Ishikawa (cell line): ENCODE results near the gene KRTCAP2.

Source experiments
- CEBPB ChIP-seq: IDR thresholded peaks from 2 replicates; pipeline ENCODE4 v1.6.1; 2012
- CREB1 ChIP-seq: IDR thresholded peaks from 2 replicates; pipeline ENCODE4 v1.6.1; 2012; ENCODE audit warnings: low read depth
- EGR1 ChIP-seq: IDR thresholded peaks from 2 replicates; pipeline ENCODE4 v1.6.1; 2012
- EP300 ChIP-seq: IDR thresholded peaks from 2 replicates; pipeline ENCODE4 v1.6.1; 2012; ENCODE audit warnings: borderline replicate concordance
- FOXM1 ChIP-seq: IDR thresholded peaks from 2 replicates; pipeline ENCODE4 v1.6.1; 2012; ENCODE audit warnings: low read depth, borderline replicate concordance
- NFIC ChIP-seq: IDR thresholded peaks from 2 replicates; pipeline ENCODE4 v1.6.1; 2012
- RAD21 ChIP-seq: IDR thresholded peaks from 2 replicates; pipeline ENCODE4 v1.6.1; 2012; ENCODE audit warnings: low read depth
- TAF1 ChIP-seq: IDR thresholded peaks from 2 replicates; pipeline ENCODE4 v1.6.1; 2012; ENCODE audit warnings: low read depth, mild to moderate bottlenecking
- TCF12 ChIP-seq: IDR thresholded peaks from 2 replicates; pipeline ENCODE4 v1.6.1; 2012; ENCODE audit warnings: low read depth
- TEAD4 ChIP-seq: IDR thresholded peaks from 2 replicates; pipeline ENCODE4 v1.6.1; 2012
- YY1 ChIP-seq: IDR thresholded peaks from 2 replicates; pipeline ENCODE4 v1.6.1; 2012; ENCODE audit warnings: low read depth
- ZBTB7A ChIP-seq: IDR thresholded peaks from 2 replicates; pipeline ENCODE4 v1.6.1; 2012; ENCODE audit warnings: low read depth
- TF ChIP-seq, protein P1 (sequence below): IDR thresholded peaks from 2 replicates; pipeline ENCODE4 v1.6.1; 2012
- TF ChIP-seq, protein P2 (sequence below): IDR thresholded peaks from 2 replicates; pipeline ENCODE4 v1.6.1; 2012; ENCODE audit warnings: low read depth, mild to moderate bottlenecking
- TF ChIP-seq, protein P3 (sequence below): IDR thresholded peaks from 2 replicates; pipeline ENCODE4 v1.6.1; 2012

KRTCAP2 gene

DNA sequence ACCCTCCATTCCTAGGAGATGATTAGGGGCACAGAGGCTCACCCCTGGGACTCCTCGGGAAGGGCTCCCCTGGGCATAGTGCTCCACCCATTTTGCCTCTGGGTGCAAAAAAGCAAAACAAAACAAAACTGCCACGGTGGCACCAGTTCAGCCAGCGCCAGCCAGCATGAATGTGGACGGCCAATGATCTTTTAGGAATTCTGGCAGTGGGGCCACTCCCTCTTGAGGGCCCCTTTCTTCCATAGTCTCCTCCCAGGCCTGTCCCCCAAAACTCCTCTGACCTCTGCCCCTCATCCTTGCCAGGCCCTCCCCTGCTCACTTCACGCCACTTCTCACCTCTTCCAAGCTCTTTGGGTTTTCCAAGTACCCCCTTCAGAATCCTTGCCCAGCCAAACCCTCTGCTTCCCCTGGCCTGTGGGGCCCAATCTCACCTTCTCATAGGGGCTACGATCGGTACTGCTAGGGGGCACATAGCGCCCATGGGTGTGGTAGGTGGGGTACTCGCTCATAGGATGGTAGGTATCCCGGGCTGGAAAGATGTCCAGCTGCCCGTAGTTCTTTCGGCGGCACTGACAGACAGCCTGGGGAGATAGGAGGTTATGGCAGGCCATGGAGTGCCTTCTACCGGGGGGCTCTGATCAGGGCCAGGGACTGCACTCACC is 13.8 kb upstream of the KRTCAP2 start:
- TF ChIP-seq TCF12 = no peak
- no peak for TF ChIP-seq TEAD4
- TF ChIP-seq TAF1 = no peak

DNA sequence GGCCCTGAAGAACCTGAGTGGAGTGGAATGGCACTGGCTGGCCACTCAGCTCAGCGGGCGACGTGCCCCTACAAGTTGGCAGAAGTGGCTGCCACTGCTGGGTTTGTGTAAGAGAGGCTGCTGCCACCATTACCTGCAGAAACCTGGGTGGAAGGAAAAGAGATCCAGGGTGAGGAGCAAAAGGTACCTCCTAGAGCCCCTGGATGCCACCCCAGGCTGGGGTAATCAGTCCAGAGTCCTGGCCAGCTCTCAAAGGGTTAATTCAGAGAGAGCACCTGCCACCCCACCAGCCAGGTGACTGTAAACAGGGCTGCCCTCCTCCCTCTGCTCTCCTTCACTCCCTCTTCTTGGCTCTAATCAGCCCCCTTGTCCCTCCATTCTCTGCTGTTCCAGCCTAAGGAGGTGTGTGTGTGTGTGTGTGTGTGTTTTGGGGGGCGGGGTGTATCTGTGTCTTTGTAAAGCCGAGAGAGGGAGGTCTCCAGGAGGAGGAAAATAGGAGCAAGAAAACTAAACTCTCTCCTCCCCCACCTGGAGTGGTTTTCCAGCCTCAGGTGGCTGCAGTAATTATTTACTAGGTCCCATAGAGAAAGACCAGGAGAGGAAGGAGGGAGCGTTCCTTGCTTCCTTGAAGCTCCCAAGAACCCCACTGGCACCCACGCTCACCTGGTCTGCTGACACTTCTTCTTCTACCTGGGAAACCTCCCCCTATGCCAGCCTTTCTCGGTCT is 13.1 kb upstream of the KRTCAP2 start:
- TF ChIP-seq, protein P1, sequence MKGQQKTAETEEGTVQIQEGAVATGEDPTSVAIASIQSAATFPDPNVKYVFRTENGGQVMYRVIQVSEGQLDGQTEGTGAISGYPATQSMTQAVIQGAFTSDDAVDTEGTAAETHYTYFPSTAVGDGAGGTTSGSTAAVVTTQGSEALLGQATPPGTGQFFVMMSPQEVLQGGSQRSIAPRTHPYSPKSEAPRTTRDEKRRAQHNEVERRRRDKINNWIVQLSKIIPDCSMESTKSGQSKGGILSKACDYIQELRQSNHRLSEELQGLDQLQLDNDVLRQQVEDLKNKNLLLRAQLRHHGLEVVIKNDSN = no peak
- no peak for TF ChIP-seq CREB1
- no peak for TF ChIP-seq TEAD4
- TF ChIP-seq, protein P2, sequence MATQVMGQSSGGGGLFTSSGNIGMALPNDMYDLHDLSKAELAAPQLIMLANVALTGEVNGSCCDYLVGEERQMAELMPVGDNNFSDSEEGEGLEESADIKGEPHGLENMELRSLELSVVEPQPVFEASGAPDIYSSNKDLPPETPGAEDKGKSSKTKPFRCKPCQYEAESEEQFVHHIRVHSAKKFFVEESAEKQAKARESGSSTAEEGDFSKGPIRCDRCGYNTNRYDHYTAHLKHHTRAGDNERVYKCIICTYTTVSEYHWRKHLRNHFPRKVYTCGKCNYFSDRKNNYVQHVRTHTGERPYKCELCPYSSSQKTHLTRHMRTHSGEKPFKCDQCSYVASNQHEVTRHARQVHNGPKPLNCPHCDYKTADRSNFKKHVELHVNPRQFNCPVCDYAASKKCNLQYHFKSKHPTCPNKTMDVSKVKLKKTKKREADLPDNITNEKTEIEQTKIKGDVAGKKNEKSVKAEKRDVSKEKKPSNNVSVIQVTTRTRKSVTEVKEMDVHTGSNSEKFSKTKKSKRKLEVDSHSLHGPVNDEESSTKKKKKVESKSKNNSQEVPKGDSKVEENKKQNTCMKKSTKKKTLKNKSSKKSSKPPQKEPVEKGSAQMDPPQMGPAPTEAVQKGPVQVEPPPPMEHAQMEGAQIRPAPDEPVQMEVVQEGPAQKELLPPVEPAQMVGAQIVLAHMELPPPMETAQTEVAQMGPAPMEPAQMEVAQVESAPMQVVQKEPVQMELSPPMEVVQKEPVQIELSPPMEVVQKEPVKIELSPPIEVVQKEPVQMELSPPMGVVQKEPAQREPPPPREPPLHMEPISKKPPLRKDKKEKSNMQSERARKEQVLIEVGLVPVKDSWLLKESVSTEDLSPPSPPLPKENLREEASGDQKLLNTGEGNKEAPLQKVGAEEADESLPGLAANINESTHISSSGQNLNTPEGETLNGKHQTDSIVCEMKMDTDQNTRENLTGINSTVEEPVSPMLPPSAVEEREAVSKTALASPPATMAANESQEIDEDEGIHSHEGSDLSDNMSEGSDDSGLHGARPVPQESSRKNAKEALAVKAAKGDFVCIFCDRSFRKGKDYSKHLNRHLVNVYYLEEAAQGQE = no peak
- TF ChIP-seq TAF1 = no peak
- TF ChIP-seq, protein P3, sequence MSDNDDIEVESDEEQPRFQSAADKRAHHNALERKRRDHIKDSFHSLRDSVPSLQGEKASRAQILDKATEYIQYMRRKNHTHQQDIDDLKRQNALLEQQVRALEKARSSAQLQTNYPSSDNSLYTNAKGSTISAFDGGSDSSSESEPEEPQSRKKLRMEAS = no peak
- TF ChIP-seq RAD21 = no peak
- TF ChIP-seq NFIC = no peak
- TF ChIP-seq TCF12 = no peak

DNA sequence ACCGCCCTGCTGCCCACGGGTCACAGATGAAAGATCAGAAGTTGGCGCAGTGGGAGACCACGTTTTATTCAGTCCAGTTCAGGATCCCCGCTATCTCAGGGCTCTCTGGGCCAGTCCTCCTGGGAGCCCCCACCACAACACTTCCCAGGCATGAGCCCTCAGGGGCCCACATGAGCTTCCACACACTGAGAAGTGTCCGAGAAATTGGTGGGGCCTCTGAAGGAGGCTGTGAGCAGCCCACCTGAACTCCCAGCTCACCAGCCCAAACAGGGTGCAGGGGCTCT is 12.6 kb upstream of the KRTCAP2 start:
- no peak for TF ChIP-seq CEBPB
- TF ChIP-seq, protein P2 = no peak
- no peak for TF ChIP-seq EP300
- TF ChIP-seq NFIC = no peak
- TF ChIP-seq, protein P1 = no peak
- no peak for TF ChIP-seq ZBTB7A
- no peak for TF ChIP-seq EGR1
- TF ChIP-seq TCF12 = no peak
- no peak for TF ChIP-seq RAD21
- no peak for TF ChIP-seq YY1
- TF ChIP-seq TEAD4 = no peak
- TF ChIP-seq FOXM1 = no peak
- TF ChIP-seq, protein P3 = no peak
- TF ChIP-seq CREB1 = no peak
- no peak for TF ChIP-seq TAF1

DNA sequence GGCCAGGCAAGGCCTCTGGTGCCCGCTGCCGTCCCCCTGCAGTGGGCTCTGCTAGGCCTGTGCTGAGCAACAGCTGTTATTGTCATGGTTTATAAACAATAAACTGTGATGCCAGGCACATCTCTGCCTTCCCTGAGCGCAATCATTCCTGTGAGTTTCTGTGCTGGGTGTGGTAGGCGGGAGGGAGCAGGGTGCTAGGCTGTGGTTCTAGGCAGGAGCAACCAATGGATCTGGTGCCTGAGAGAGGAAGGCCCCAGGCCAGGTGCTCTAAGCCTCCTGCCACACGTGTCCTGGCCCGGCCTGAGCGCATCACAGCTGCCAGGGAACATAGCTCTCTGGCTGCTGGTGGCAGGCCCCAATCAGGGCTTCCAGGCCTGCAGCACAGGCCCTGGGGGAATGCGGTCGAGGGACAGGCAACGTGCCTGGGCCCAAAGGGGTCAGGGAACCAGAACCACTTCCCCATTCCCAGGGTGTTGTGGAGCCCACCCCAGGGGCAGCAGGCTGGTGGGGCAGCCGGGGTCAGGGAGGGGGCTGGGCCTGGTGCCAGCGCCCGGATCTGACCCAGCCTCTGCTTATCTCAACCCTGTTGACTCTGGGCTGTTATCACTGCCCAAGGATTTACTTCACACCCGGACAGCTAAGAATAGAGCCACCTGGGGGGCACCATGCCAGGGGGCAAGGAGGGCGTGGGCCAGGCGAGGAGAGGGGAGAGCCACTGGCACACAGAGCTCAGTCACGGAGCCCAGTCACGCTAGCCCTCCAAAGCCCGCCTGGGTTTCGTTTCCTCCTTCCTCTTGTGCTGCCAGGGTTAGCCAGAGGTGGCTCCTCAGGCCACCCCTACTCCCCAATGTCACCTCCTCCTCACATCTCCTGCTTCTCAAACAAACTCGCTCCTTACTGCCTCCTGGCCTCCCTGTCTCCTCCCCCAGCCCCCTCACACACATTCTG is 12.0 kb upstream of the KRTCAP2 start:
- TF ChIP-seq NFIC (no peak), CREB1 (no peak), FOXM1 (no peak), ZBTB7A (no peak), RAD21 (no peak), TAF1 (no peak), CEBPB (no peak), EP300 (no peak), TEAD4 (no peak)
- TF ChIP-seq, protein P3 = no peak
- TF ChIP-seq, protein P2 = no peak
